ENCODE measurements around the gene RUNDC3A. TPM values are rescaled to one million over a fixed set of nuclear protein-coding genes. Genes with fewer than 3 reads are reported as not detected.

Gene RUNDC3A
- total RNA-seq, 4 donors from 2014 or later, result 0.54 to 1.5 (median 0.69) TPM; not detected in 1

DNA sequence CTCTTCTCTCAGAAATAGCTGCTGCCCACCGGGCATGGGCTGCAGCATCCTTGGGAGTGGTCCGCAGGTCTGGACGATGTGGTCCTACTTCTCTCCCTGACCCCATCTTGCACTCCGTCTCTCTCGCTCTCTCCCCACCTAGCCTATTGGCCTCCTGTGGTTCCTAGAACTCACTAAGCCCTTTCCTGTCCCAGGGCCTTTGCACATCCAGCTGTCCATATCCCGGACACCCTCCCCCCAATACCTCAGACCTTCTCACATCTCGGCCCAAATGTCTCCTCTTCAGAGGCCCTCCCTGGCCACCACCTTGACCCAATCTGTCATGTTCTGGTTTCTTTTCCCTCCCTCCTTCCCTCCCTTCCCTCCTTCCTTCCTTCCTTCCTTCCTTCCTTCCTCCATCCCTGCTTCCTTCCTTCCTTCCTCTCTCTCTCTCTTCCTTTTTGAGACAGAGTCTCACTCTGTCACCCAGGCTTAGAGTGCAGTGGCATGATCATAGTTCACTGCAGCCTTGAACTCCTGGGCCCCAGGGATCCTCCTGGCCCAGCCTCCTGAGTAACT is 45.0 kb upstream of the RUNDC3A start:
- Histone ChIP-seq H3K9me3 (no peaks in the 10 kb centered on the region), H3K36me3 (no peaks in the 10 kb centered on the region), H3K4me3 (no peak overlapping the region), H3K27ac (no peak overlapping the region), H3K27me3 (peaks cover 2% of the 10 kb centered on the region), H3K4me1 (no peaks in the 10 kb centered on the region)
- TF ChIP-seq POLR2AphosphoS5 (IDR thresholded peaks at IDR 0.05) (no peak), POLR2A (IDR thresholded peaks at IDR 0.05) (no peak), EP300 (IDR thresholded peaks at IDR 0.05) (no peak)
- TF ChIP-seq, protein P1, sequence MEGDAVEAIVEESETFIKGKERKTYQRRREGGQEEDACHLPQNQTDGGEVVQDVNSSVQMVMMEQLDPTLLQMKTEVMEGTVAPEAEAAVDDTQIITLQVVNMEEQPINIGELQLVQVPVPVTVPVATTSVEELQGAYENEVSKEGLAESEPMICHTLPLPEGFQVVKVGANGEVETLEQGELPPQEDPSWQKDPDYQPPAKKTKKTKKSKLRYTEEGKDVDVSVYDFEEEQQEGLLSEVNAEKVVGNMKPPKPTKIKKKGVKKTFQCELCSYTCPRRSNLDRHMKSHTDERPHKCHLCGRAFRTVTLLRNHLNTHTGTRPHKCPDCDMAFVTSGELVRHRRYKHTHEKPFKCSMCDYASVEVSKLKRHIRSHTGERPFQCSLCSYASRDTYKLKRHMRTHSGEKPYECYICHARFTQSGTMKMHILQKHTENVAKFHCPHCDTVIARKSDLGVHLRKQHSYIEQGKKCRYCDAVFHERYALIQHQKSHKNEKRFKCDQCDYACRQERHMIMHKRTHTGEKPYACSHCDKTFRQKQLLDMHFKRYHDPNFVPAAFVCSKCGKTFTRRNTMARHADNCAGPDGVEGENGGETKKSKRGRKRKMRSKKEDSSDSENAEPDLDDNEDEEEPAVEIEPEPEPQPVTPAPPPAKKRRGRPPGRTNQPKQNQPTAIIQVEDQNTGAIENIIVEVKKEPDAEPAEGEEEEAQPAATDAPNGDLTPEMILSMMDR (IDR thresholded peaks at IDR 0.05), result no peak
- WGBS, 2 donors (ENCODE audit: low coverage in 1 of 2), result 80 to 82% methylated on average over 1 to 7 of the region's 7 CpGs
- ATAC-seq, result no peak

DNA sequence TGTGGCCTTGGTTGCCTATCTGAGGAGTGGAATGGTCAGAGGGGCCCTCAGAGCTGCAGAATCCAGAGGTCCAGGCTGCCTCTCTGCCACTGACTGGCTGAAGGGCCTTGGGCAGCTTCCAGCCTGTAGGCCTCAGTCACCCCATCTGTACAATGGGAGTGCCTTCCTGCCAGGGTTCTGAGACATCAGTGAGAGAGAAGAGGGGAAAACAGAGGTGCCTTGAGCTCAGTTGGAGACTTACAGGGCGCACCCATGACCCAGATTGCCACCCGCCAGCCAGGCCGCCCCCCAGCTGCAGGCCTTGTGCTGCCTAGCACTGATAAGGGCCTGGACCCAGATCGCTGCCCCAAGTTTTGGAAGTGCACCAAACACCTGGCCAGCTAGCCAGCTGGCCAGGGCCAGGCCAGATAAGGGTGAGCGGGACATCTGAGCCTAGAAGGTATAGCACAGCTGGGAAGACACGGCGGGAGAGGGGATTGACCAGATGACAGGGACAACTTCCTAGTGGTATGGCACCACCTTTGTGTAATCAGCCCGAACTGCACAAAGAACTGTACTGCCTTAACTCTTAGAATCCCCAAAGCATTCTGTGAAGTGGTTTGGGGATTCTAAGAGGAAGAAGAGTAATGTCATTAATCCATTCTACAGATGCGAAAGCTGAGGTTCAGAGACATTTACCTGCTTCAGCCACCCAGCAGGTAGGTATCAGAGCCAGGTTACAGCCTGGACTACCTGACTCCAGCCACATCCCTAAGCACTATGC is 41.8 kb upstream of the RUNDC3A start:
- ATAC-seq, result no peak
- Histone ChIP-seq H3K27ac (no peak overlapping the region), H3K36me3 (no peaks in the 10 kb centered on the region), H3K9me3 (no peaks in the 10 kb centered on the region), H3K4me3 (no peak overlapping the region), H3K27me3 (peaks cover 3% of the 10 kb centered on the region), H3K4me1 (no peaks in the 10 kb centered on the region)
- TF ChIP-seq, protein P1 (IDR thresholded peaks at IDR 0.05), result no peak
- TF ChIP-seq POLR2AphosphoS5 (IDR thresholded peaks at IDR 0.05), result no peak
- no peak for TF ChIP-seq POLR2A (IDR thresholded peaks at IDR 0.05)
- no peak for TF ChIP-seq EP300 (IDR thresholded peaks at IDR 0.05)
- 19% methylated on average over 3 of the region's 9 CpGs; no CpG with 5 or more reads in 1 of the 2 donors for WGBS, 2 donors (ENCODE audit: low coverage in 1 of 2)

DNA sequence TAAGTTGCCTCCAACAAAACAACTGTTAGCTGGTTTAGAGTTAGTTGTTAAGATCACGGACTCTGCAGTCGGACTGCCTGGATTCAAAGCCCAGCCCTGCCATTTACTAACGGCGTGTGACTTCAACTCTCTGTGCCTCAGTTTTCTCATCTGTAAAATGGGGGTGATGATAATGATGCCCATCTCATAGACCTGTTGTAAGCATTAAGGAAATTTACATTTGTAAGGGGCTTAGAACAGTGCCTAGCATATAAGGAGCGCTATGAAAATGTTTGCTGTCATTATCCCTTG is 41.3 kb upstream of the RUNDC3A start:
- no peaks in the 10 kb centered on the region for H3K36me3 ChIP-seq
- peaks cover 8% of the 10 kb centered on the region for H3K27me3 ChIP-seq
- no peaks in the 10 kb centered on the region for H3K9me3 ChIP-seq
- TF ChIP-seq, protein P1 (IDR thresholded peaks at IDR 0.05), result no peak
- no peak for TF ChIP-seq EP300 (IDR thresholded peaks at IDR 0.05)
- TF ChIP-seq POLR2A (IDR thresholded peaks at IDR 0.05), result no peak
- no peak for TF ChIP-seq POLR2AphosphoS5 (IDR thresholded peaks at IDR 0.05)
- H3K27ac ChIP-seq, result no peak overlapping the region
- H3K4me3 ChIP-seq, result no peak overlapping the region
- WGBS, 2 donors (ENCODE audit: low coverage in 1 of 2), result 80 to 90% methylated on average over 5 of the region's 5 CpGs
- no peak for ATAC-seq
- no peaks in the 10 kb centered on the region for H3K4me1 ChIP-seq

DNA sequence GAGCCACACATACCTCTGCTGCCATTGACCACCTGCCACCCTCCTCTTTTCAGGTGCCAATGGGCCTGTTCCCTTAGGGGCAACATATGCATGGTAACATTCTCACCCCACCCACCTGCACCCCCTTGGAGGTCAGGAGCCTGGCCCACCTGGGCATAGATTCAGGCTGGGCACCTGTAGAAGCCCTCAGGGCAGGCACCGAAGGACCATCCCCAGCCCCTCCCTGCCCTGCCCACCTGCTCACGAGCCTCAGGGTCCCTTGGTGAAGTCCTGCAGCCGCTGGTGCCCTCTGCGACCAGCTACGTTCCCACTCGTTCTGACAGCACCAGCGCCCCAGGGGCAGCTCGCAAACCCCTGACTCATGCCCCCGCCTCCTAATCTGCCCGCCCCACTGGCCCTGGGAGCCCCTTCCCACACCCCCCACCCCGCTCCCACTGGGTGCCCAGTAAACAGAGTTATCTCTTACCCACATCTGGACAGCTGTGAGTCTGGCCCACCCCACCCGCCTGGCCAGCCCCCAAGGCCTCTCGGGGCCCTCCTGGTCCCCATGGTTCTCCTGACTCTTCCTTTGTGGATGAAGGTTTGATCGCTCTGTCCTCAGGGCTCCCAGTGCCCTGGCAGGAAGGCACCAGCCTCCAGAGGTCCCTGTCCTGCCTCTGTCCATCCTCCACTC is 40.4 kb upstream of the RUNDC3A start, which contains the start of gene SLC4A1:
TSS of gene SLC4A1 (minus strand) at position 318 of the 673 bp plus-strand sequence. CDS start 5,269 bp downstream, outside the sequence.
- peaks cover 13% of the 10 kb centered on the region for H3K27me3 ChIP-seq
- no peaks in the 10 kb centered on the region for H3K9me3 ChIP-seq
- no peak for ATAC-seq
- H3K36me3 ChIP-seq, result no peaks in the 10 kb centered on the region
- no peak for TF ChIP-seq POLR2AphosphoS5 (IDR thresholded peaks at IDR 0.05)
- TF ChIP-seq POLR2A (IDR thresholded peaks at IDR 0.05), result no peak
- TF ChIP-seq, protein P1 (IDR thresholded peaks at IDR 0.05), result no peak
- TF ChIP-seq EP300 (IDR thresholded peaks at IDR 0.05), result no peak
- H3K4me1 ChIP-seq, result no peaks in the 10 kb centered on the region
- WGBS, 2 donors (ENCODE audit: low coverage in 1 of 2), result 78 to 82% methylated on average over 3 to 6 of the region's 14 CpGs
- H3K27ac ChIP-seq, result no peak within 1 kb of the TSS
- no peak within 1 kb of the TSS for H3K4me3 ChIP-seq

Measured in gastroesophageal sphincter (tissue), 4 donors.